ENCODE measurements around the gene VAMP3.

Gene VAMP3

GRCh38 chr1:7752512-7753417 is 18.3 kb upstream of the VAMP3 start:
- H3K27me3 Mint-ChIP-seq = peaks cover 6% of the 10 kb centered on the region
- H3K9me3 Mint-ChIP-seq = no peaks in the 10 kb centered on the region
- H3K36me3 Mint-ChIP-seq (ENCODE audit: low read depth) = no peaks in the 10 kb centered on the region
- no peak for ATAC-seq
- peak overlapping the region; percentile 64 for H3K4me3 Mint-ChIP-seq
- no peak overlapping the region for H3K27ac Mint-ChIP-seq
- DNase-seq = peak; percentile 56
- H3K4me1 Mint-ChIP-seq = peaks cover 18% of the 10 kb centered on the region

DNA sequence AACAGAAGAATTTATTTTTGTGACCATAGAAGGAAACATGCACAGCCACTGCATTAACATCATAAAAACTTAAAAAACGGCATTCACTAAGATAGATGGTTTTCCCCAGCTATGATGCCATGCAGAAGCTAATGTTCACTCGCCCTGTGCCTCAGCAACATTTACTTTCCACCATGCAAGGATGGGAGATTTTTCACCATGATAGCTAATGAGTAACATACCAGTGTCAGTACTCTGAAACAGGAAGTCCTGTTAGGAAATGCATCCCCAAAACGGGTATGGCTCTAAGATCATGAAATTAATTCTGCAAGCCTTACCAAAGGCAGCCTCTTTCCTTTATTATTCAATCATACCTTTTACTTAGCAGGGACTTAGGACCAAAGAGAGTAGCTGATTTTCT is 17.5 kb upstream of the VAMP3 start:
- DNase-seq (no peak), ATAC-seq (no peak)
- H3K36me3 Mint-ChIP-seq (ENCODE audit: low read depth) = no peaks in the 10 kb centered on the region
- H3K27ac Mint-ChIP-seq = no peak overlapping the region
- H3K9me3 Mint-ChIP-seq = no peaks in the 10 kb centered on the region
- no peak overlapping the region for H3K4me3 Mint-ChIP-seq
- peaks cover 6% of the 10 kb centered on the region for H3K27me3 Mint-ChIP-seq
- H3K4me1 Mint-ChIP-seq = peaks cover 18% of the 10 kb centered on the region

- Mint-ChIP-seq H3K4me3 (no peak overlapping the region), H3K27ac (no peak overlapping the region), H3K9me3 (no peaks in the 10 kb centered on the region), H3K4me1 (peaks cover 18% of the 10 kb centered on the region), H3K27me3 (peaks cover 6% of the 10 kb centered on the region), H3K36me3 (ENCODE audit: low read depth) (no peaks in the 10 kb centered on the region)
- DNase-seq (no peak), ATAC-seq (no peak)
Measured at GRCh38 chr1:7754234-7754633, 16.9 kb upstream of the VAMP3 start.

DNA sequence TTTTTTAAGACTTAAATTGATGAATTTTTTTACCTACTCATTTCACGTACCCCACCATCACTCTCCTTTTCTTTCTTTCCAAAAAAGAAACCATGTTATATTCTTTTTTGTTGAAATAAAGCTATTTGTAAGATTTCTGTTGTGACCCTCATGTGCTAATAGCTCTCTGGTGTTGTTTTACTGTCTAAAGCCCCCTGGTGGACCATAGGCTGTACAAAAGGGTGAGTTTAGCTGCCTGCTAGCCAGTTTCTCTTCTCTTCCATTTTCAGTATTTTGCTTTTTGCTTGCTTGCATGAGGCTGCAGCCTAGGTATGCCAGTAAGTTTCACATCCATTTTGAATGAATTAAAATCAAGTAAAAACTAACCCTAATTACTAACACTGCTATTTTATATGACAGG is 15.6 kb upstream of the VAMP3 start:
- peaks cover 6% of the 10 kb centered on the region for H3K27me3 Mint-ChIP-seq
- H3K4me1 Mint-ChIP-seq = peaks cover 18% of the 10 kb centered on the region
- ATAC-seq (no peak), DNase-seq (no peak)
- H3K9me3 Mint-ChIP-seq = no peaks in the 10 kb centered on the region
- no peak overlapping the region for H3K27ac Mint-ChIP-seq
- no peaks in the 10 kb centered on the region for H3K36me3 Mint-ChIP-seq (ENCODE audit: low read depth)
- no peak overlapping the region for H3K4me3 Mint-ChIP-seq

- Mint-ChIP-seq H3K4me1 (no peaks in the 10 kb centered on the region), H3K9me3 (no peaks in the 10 kb centered on the region), H3K27ac (no peak overlapping the region), H3K36me3 (ENCODE audit: low read depth) (no peaks in the 10 kb centered on the region), H3K4me3 (no peak overlapping the region), H3K27me3 (peaks cover 5% of the 10 kb centered on the region)
- DNase-seq (no peak), ATAC-seq (no peak)
Measured at GRCh38 chr1:7760245-7760644, 10.9 kb upstream of the VAMP3 start.

GRCh38 chr1:7761103-7761502 is 10.0 kb upstream of the VAMP3 start:
- Mint-ChIP-seq H3K9me3 (no peaks in the 10 kb centered on the region), H3K27ac (no peak overlapping the region), H3K4me1 (no peaks in the 10 kb centered on the region), H3K4me3 (no peak overlapping the region), H3K27me3 (peaks cover 3% of the 10 kb centered on the region), H3K36me3 (ENCODE audit: low read depth) (no peaks in the 10 kb centered on the region)
- no peak for ATAC-seq
- DNase-seq = no peak

DNA sequence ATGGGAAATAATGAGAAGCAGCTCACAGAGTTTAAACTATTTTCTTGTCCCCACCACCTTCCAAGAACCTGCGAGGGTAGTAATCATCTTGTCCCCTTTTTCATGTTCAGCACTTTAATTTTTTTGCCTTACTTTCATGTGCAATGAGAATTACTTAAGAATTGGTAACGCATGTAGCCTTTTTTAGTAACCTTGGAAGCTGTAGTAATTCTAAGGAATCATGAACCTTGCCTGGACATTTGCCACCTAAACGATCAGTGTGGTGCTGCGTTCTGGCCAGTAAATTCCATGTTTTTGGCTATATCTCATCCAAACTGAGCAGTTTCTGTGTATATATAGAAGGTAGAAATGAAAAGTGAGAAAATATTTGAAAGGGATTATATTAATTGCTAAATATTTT is 3.9 kb upstream of the VAMP3 start:
- DNase-seq (no peak), ATAC-seq (no peak)
- H3K4me1 Mint-ChIP-seq = peaks cover 11% of the 10 kb centered on the region
- no peaks in the 10 kb centered on the region for H3K36me3 Mint-ChIP-seq (ENCODE audit: low read depth)
- no peaks in the 10 kb centered on the region for H3K9me3 Mint-ChIP-seq
- H3K27ac Mint-ChIP-seq = no peak overlapping the region
- H3K4me3 Mint-ChIP-seq = no peak overlapping the region
- peaks cover 13% of the 10 kb centered on the region for H3K27me3 Mint-ChIP-seq

- Mint-ChIP-seq H3K36me3 (ENCODE audit: low read depth) (peaks cover 5% of the 10 kb centered on the region), H3K9me3 (no peaks in the 10 kb centered on the region), H3K4me1 (peaks cover 25% of the 10 kb centered on the region), H3K27ac (no peak overlapping the region), H3K27me3 (peaks cover 12% of the 10 kb centered on the region), H3K4me3 (no peak overlapping the region)
- ATAC-seq = no peak
- no peak for DNase-seq
Measured at GRCh38 chr1:7768583-7768982, 2.5 kb upstream of the VAMP3 start.

DNA sequence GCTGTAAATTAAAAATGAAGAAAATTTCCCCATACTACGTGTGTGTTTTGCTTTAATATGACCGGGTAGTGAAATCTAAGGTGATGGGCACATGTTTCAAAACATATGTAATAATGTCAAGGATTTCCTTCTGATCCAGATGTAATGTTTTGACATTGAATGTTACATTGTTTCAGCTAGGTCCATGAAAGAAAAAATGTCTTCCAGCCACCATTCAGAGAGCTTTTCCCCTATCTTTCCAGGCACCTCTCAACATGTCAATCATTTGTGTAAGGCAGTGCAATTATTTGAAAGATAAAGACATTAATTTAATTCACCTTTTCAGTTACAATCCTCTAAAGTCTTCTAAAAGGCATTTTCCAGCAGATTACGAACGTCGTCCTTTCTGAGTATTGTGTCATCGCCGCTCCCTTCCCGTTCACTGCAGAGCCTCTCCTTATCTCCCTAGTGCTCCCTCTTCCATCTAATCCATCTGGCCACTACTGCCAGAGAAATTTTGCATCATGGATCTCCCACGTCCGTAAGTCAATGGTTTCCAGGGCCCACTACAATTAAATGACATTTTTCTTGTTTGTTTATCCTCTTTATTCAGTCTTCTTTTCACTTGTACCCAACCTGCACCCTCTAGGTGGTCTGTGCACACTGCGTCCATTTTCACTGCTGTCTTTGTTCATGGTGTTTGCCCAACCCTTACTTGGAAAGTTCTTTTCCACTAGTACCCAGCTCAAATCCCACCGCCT is 1.3 kb upstream of the VAMP3 start:
- DNase-seq (no peak), ATAC-seq (no peak)
- Mint-ChIP-seq H3K36me3 (ENCODE audit: low read depth) (peaks cover 14% of the 10 kb centered on the region), H3K27ac (no peak overlapping the region), H3K9me3 (no peaks in the 10 kb centered on the region), H3K4me1 (peaks cover 30% of the 10 kb centered on the region), H3K27me3 (peaks cover 12% of the 10 kb centered on the region), H3K4me3 (peak overlapping the region; percentile 19)

DNA sequence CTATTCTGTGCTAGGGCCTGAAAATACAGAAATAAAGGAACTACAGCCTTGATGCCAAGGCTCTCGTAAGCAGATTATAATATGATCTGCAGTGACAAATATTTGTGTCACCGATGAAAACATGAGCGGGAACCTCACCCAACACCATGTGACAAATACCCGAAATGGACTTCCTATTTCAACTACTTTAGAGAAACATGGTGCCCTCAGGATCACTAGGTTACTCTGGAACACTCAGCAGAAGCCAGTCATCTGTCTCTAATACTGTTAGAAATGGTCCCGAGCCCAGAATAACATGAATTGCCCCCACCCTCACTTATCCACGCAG is 463 bp upstream of the VAMP3 start:
- H3K9me3 Mint-ChIP-seq = no peaks in the 10 kb centered on the region
- peaks cover 32% of the 10 kb centered on the region for H3K4me1 Mint-ChIP-seq
- no peak for DNase-seq
- peak overlapping the region; percentile 75 for H3K27ac Mint-ChIP-seq
- ATAC-seq = peak; percentile 7
- peaks cover 12% of the 10 kb centered on the region for H3K27me3 Mint-ChIP-seq
- peaks cover 16% of the 10 kb centered on the region for H3K36me3 Mint-ChIP-seq (ENCODE audit: low read depth)
- peak overlapping the region; percentile 87 for H3K4me3 Mint-ChIP-seq

- H3K9me3 Mint-ChIP-seq = no peaks in the 10 kb centered on the region
- peaks cover 32% of the 10 kb centered on the region for H3K4me1 Mint-ChIP-seq
- DNase-seq (no peak), ATAC-seq (no peak)
- H3K27me3 Mint-ChIP-seq = peaks cover 12% of the 10 kb centered on the region
- H3K27ac Mint-ChIP-seq = peak overlapping the region; percentile 69
- peak overlapping the region; percentile 87 for H3K4me3 Mint-ChIP-seq
- H3K36me3 Mint-ChIP-seq (ENCODE audit: low read depth) = peaks cover 19% of the 10 kb centered on the region
Measured at GRCh38 chr1:7771823-7772299, 765 bp downstream of the VAMP3 start.

- H3K4me3 Mint-ChIP-seq = no peak overlapping the region
- DNase-seq = no peak
- peaks cover 30% of the 10 kb centered on the region for H3K4me1 Mint-ChIP-seq
- H3K36me3 Mint-ChIP-seq (ENCODE audit: low read depth) = peaks cover 27% of the 10 kb centered on the region
- no peaks in the 10 kb centered on the region for H3K9me3 Mint-ChIP-seq
- H3K27ac Mint-ChIP-seq = no peak overlapping the region
- no peak for ATAC-seq
- H3K27me3 Mint-ChIP-seq = no peaks in the 10 kb centered on the region
Measured at GRCh38 chr1:7777591-7777990, 6.5 kb downstream of the VAMP3 start.

GRCh38 chr1:7778133-7778628 is 7.1 kb downstream of the VAMP3 start:
- Mint-ChIP-seq H3K27me3 (no peaks in the 10 kb centered on the region), H3K4me1 (peaks cover 29% of the 10 kb centered on the region), H3K27ac (no peak overlapping the region), H3K36me3 (ENCODE audit: low read depth) (peaks cover 26% of the 10 kb centered on the region), H3K4me3 (no peak overlapping the region), H3K9me3 (no peaks in the 10 kb centered on the region)
- ATAC-seq (no peak), DNase-seq (no peak)

- no peak overlapping the region for H3K4me3 Mint-ChIP-seq
Measured at GRCh38 chr1:7780976-7781375, 9.9 kb downstream of the VAMP3 start.

GRCh38 chr1:7781501-7781900 is 10.4 kb downstream of the VAMP3 start:
- Mint-ChIP-seq H3K4me3 (no peak overlapping the region), H3K9me3 (no peaks in the 10 kb centered on the region), H3K4me1 (peaks cover 26% of the 10 kb centered on the region), H3K27ac (peak overlapping the region; percentile 32), H3K36me3 (ENCODE audit: low read depth) (peaks cover 14% of the 10 kb centered on the region), H3K27me3 (no peaks in the 10 kb centered on the region)
- no peak for DNase-seq
- no peak for ATAC-seq

More at GRCh38 chr1:7780976-7781375, 9.9 kb downstream of the VAMP3 start:
- Mint-ChIP-seq H3K4me1 (peaks cover 26% of the 10 kb centered on the region), H3K27ac (peak overlapping the region; percentile 32), H3K27me3 (no peaks in the 10 kb centered on the region), H3K36me3 (ENCODE audit: low read depth) (peaks cover 15% of the 10 kb centered on the region), H3K9me3 (no peaks in the 10 kb centered on the region)
- ATAC-seq (no peak), DNase-seq (no peak)
